HG03159 (cell line): Measurements from ENCODE around the gene HNRNPA2B1.

Experiments
- ATAC-seq: cut with Tn5 transposase; IDR thresholded peaks from one replicate; pipeline ENCODE4 v1.9.1; 2021; ENCODE audit warnings: mild to moderate bottlenecking, moderate library complexity; ENCODE audit not compliant: unreplicated experiment

The HNRNPA2B1 gene

DNA sequence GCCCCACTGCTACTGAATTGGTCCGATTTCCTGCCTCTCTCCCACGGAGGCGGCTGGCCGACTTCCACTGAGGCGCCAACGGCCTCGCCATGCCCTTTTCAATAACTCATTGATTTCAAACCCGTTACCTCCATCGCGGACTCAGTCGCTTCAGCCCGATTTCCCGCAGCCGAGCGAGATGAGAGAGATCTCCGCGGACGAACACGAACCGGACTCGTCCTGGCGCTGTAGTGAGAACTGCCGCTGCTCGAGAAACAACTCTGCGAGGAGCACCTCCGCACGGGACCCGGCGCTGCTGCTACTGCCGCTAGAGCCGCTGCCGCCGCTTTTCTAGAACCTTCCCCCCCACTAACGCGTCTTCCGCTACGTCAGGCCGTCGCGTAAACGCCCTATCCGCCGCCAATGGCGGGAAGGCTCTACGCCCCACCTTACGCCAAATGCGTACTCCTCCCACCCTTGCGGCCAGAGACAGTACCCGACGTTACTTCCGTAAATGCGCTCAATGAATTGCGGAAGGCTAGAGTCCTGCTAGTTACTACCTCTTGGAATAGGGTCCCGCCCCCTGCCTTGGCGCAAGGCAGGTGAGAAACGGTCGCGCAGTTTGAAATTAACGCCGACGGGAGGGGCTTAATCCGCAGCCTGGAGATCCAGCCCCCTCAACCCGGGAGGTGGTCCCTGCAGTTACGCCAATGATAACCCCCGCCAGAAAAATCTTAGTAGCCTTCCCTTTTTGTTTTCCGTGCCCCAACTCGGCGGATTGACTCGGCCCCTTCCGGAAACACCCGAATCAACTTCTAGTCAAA, at the start of gene HNRNPA2B1:
Gene HNRNPA2B1 (minus strand): TSS at position 303 of the 803 bp plus-strand sequence. CDS start 169 bp downstream, at position 134.
- peak; percentile 60 for ATAC-seq

DNA sequence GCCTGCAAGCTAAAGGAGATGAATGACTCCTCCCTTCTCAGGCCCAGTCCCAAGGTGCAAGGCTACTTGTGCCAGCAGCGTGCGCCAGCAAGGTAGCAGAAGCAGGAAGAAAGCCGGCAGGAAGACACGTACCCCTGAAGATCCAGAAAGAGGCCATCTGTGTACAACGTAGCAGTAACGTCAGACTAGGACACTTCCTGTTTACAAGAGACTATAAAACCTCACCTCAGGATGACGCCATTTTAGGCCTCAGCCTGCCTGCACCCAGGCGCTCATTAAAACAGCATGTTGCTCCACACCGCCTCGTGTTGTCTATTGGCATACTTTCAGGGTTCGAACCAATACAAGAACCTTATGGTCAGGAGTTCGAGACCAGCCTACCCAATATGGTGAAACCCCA, 49.7 kb upstream of the HNRNPA2B1 start:
- no peak for ATAC-seq

DNA sequence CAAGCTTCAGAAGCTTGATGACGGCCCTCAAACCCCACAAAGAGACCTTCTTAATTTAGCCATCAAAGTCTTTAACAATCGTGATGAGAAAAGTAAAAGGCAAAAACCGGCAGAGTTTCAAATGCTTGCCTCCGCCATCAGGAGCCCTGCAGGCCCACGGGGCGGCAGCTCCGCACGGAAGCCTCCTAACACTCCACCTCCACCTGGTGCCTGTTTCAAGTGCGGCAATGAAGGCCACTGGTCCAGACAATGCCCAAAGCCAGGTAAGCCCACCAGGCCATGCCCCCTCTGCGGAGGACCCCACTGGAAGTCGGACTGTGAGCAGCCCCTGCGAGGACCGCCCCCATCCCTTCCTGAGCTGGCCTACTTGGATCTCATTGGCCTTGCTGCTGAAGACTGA, 44.6 kb upstream of the HNRNPA2B1 start:
- no peak for ATAC-seq

DNA sequence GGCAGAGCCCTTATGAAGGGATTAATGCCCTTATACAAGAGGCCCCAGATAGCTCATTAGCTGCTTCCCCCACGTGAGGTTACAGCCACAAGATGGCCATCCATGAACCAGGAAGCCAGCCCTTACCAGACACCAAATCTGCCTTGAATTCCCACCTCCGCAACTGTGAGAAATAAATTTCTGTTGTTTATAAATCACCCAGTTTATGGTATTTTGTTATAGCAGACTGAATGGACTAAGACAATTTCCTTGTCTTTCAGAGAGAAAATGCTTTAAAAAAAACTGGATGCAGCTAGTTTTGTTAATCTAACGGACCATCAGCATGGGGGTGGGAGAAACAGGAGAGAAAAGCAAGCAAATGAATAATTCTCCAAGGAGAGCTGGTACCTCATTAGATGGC, 37.5 kb upstream of the HNRNPA2B1 start:
- no peak for ATAC-seq

DNA sequence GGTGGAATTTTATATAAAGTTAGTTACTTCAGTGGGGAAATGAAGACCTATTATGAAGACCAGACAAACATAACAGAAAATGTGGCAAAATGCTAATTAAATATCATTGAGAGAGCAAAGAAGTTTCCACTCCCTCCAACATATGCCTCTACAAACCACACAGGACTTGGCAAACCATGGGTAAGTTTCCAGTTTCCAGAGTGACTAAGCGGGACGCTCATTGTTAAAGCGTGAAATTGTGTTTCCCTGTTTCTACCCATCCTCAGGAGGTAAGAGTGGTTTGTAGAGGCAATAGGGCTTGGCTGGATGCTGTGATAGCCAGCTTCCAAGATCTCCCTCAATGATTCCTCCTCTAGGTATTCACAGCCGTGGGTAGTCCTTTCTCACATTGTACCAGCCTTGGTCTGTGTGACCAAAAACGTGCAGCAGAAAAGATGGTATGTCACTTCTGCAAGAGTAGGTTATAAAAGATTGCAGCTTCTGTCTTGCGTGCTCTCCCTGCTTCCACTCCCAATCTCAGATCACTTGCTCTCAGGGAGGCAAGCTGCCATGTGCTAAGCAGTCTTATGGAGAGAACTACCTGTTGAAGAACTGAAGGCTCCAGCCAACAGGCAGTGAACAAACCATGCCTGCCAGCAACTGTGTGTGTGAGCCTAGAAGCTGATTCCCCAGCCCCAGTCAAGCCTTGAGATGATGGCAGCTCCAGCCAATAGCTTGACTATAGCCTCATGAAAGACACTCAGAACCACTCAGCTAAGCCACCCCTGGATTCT, 36.7 kb upstream of the HNRNPA2B1 start:
- ATAC-seq: no peak

DNA sequence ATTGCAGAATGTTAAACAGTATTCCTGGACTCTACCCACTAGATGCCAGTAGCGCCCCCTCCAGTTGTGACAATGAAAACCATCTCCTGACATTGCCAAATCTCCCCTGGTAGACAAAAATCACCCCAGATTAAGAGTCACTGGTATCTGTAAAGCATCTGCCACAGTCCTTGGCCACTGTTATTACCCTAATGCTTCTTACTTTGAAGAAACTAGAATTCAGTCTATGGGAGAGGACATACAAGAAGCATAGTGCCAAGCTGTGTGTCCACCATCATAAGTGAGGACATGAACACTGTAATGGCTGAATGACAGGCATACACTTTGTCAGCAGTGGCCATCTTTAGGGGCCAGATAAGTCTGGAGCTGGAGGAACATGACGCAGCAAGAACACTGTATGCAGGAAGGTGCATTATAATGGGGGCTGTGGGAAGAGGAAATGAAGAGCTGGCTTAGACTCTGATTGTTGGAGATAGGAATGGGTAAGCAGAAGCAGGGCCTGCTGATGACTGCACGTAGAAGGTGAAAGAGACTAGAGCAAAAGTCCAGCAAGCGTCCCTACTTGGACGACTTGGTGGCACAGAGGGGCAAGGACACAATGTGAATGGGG, 33.5 kb upstream of the HNRNPA2B1 start:
- ATAC-seq: no peak

DNA sequence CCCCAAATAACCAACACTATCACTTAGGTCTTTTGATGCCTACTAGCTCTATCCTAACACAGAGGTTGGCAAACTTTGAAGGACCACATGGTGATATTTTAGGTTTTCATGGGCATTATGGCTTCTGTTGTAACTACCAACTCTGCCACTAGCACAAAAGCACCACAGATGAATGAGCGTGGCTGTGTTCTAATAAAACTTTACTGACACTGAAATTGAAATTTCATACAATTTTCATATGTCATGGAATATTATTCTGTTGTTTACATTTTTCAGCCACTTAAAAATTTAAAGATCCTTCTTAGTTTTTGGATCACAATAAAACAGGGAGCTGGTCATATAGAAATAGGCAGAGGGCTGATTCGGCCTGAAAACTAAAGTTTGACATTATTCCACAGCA, 27.4 kb upstream of the HNRNPA2B1 start:
- ATAC-seq: no peak

DNA sequence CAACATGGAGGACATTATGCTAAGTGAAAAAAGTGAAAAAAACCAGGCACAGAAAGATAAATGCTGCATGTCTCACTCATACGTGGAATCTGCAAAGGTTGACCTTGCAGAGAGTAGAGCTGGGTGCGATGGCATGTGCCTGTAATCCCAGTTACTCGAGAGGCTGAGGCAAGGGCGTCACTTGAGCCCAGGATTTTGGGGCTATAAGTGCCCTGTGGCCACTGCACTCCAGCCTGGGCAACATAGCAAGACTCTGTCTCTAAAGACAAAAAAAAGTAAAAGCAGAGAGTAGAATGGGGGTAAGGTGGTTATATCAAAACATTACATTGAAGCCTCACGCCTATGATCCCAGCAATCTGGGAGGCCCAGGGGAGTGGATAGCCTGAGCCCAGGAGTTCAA, 23.8 kb upstream of the HNRNPA2B1 start:
- ATAC-seq: no peak

DNA sequence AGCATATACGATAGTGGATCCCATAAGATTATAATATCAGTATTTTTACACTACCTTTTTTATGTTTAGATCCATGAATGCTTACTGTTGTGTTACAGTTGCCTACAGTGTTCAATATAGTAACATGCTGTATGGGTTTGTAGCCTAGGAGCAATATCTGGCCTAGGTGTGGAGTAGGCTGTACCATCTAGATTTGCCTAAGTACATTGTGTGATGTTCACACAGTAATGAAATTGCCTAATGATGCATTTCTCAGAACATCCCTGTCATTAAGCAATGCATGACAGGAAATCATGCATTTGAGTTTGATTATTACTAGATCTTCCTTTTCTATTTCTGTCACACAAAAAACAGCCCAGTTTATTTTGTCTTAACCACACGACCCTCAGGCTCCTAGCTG, 15.5 kb upstream of the HNRNPA2B1 start:
- no peak for ATAC-seq

DNA sequence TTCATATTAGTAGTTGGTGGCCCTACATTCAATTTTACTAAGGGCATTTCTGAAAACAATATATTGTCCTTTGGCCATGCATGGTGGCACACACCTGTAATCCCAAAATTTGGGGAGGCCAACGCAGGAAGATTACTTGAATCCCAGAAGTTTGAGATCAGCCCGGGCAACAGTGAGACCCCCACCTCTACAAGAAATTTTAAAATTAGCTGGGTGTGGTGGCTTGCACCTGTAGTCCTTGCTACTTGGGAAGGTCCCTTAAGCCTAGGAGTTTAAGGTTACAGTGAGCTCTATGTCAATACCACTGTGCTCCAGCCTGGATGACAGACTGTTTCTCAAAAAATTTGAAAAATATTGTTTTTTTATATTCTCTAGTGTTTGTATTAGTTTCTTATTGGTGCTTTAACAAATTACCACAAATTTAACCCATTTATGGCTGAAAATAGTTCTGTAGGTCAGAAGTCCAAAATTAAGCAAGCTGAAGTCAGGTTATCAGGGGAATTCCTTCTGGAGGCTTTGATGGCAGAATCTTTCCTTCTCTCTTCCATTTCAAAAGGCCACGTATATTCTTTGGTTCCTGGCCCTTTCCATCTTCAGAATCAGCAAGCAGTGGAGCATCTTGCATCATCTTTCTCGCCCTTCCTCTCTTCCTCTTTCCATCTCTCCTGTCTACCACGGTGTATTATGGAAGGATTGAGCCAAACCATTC, 13.4 kb upstream of the HNRNPA2B1 start:
- no peak for ATAC-seq

DNA sequence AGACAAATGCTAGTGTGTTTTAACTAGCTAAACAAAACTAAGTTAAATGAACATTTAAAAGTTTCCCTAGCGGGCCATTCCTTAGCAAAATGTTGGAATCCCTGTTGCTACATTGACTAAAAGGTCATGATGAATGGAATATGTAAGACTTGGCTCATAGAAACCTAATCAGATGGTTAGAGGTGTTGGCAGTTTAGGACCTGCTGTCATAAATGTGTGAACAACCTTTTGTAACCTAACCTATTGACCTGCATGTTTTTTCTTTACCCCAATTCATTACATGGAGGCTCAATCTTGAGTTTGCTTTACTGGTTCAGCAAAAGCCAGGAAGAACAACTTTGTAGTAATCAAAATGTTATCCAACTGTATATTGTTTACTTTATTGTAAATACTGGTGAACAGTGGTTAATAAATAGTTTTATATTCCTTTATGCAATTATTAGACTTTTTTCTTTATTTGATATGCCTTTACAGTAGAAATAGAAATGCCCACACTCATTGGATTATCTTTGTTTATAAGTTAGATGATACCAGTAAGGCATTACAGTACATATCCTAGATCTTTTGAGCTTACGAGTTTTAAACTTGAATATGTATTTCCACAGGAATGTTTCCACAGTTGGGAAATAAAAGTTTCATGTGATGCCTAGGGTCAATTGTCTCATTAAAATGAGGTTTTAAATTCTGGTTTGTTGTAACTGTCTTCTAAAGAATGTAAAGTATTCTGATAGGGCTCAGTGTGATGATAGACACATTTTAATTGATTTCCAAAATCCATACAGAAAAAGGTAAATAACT, 12.6 kb upstream of the HNRNPA2B1 start:
- ATAC-seq: no peak

DNA sequence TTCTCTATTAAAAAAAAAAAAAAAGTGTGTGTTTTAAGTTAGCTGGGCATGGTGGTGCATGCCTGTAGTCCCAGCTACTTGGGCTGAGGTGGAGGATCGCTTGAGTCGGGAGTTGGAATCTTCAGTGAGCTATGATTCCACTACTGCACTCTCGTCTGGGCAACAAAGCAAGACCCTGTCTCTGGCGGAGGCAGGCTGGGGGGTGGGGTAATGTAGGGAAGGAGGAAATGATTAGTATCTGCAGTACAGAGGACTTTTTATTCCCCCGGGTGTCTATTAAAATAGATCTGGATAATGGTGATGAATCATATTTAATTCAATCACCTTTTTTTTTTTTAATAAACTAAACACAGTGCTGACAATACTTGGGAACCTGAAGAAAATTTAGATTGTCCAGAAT, 7.5 kb upstream of the HNRNPA2B1 start:
- ATAC-seq: no peak

DNA sequence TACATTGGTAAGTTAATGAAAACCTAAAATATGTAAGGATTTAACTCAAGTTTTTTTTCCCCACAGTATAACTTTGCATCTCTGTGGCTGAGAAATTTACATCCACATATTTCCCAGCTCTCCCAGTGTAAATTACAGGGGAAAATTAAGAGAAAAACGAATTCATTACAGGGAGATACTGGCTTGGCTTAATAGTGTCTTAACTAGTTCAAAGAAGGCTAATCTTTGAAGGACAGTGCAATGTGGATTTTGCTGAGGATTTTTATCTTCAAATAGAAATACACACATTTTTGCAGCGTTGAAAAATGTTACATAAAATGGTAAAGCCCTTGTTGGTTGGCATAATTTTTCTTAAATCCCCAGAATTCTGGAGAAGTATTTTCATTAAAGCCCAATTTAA, 2.5 kb upstream of the HNRNPA2B1 start:
- no peak for ATAC-seq

DNA sequence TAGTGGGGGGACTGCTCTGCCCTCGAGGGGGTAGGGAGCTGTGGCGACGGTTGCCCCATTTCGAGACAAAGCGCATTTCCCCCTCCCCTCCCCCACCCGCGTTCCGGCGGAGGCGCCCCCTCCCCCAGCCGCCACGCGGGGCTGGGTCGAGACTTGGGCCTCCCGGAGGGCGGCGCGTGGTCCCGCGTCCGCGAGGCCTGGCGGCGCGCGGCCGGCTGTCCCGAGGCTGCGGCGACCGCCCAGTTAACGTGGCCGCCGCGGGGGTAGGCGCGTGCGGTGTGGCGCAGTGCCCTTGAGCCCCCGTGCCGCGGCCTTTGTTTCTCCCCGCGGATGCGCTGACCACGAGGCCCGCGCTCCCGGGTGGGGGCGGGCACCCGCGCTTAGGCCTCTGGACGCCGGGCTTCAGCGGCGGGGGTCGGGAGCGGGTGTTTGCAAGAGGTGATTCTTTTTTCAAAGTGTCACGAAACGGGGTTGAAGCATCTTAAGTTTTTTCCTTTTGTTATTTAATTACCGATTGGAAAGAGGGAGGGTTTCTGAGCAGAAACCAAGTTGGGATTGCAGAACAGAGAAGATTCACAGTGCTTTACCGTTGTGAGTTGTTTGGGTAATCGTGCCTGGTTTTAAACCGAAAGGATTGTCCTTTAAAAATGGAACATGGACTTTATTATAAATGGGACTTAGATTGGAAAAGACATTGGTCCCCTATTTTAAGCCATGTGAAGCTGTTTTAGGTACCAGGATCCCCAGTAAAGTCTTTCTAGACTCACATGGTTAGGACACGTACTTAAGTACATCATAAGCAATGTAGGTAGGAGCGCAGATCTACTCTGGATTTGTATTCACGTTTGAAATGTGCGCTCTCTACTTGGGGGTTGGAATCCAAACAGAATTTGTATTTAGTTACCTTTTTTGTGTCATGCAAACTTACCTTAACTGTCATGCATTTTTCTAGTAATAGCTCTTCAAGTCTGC, 1.8 kb upstream of the HNRNPA2B1 start:
- peak; percentile 3 for ATAC-seq

DNA sequence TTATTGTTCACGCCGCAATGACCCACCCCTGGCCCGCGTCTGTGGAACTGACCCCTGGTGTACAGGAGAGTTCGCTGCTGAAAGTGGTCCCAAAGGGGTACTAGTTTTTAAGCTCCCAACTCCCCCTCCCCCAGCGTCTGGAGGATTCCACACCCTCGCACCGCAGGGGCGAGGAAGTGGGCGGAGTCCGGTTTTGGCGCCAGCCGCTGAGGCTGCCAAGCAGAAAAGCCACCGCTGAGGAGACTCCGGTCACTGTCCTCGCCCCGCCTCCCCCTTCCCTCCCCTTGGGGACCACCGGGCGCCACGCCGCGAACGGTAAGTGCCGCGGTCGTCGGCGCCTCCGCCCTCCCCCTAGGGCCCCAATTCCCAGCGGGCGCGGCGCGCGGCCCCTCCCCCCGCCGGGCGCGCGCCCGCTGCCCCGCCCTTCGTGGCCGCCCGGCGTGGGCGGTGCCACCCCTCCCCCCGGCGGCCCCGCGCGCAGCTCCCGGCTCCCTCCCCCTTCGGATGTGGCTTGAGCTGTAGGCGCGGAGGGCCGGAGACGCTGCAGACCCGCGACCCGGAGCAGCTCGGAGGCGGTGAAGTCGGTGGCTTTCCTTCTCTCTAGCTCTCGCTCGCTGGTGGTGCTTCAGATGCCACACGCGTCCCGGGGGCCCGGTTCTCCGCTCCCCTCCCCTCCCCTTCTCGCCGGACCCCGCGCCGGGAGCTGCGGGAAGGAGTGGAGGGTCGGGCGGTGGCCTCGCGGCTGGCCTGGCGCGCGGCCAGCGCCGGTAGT, 887 bp upstream of the HNRNPA2B1 start, which contains the start of gene CBX3:
Gene CBX3 (plus strand): TSS at position 499 of the 772 bp plus-strand sequence. CDS start 1,254 bp downstream, outside the sequence.
- peak; percentile 34 for ATAC-seq

DNA sequence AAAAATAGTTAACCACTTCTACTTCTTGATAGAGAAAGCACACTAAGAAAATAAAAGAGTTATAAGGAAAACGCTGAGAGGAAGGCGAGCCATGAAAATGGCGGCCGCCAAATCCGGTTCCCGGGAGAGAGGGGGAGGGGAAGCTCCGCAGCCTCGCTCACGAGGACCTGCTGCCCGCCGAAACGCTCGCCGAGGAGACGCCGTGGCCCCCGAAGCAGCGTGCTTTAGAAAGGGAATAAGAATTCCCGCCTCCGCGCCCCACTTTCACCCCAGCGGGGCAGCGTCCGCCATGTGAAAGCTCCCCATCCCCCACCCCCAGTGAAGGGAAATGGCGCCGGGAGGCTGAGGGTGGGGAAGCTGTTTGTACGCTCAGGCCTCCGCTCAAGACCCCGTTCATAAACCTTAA, 505 bp downstream of the HNRNPA2B1 start:
- ATAC-seq: peak; percentile 11

DNA sequence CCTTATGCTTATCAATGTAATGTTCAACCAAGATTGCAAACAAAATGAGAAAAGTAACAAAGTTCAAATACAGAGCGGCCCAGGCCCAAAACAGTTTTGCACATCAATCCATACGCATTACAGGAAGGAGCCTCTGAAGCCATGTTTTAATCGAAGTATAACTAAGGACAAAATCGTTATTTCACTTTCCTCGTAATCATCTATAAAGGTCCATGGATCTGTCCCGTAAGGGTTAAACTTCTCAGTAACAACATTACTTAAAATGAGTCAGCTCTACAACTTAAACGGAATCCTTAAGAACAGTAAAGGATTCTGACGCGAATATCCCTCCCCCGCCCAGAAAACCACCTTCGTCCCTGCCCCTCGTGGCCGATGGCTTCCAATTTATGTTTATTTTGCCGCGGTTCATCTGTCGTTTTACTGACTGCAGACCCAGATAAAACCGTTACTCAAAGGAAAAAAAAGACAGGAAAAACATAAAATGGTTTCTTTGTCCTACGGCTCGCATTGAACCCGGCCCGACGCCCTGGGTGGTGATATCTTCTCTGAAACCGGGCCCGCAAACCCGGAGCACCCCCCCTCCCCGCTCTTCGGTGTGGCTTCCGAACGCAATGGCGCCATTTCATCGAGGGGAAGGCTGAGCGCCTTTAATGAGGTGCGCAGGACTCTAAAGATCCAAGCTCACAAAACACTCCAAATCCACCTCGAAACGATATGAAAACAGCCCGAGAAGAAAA, 1.1 kb downstream of the HNRNPA2B1 start:
- no peak for ATAC-seq

DNA sequence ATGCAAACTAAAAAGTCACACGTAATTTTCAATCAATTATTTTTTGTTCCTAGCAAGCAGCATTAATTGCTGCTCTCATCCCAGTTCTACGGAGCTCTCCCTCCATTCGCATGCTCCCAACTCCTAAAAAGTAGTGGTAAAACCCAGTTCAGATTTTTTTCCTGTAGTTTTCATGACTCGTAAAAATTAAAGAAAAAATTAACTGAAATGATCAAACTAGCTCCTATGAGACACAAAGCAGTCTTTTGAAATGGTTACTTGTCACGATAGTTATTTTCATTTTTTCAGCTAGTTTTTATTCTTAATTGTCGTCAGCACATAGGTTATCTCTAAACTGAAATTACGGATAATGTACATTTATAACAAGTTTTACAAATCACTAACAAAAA, 1.8 kb downstream of the HNRNPA2B1 start:
- no peak for ATAC-seq
